Measurements from ENCODE around the gene CREBBP. TPM values are rescaled to one million over a fixed set of nuclear protein-coding genes. Genes with fewer than 3 reads are reported as not detected.

Gene CREBBP
- total RNA-seq, 1 experiment from 2014 or later: 79.1 TPM

GRCh38 chr16:3864562-3864961 lies 16.0 kb downstream of the CREBBP start:
- Histone ChIP-seq H3K4me2 (ENCODE audit: insufficient read depth, insufficient read length, low read length) (no peak overlapping the region), H2BK15ac (ENCODE audit: low read depth, low read length) (no peak overlapping the region), H3K27me3 (ENCODE audit: insufficient read depth, low read length) (no peaks in the 10 kb centered on the region), H4K20me1 (ENCODE audit: control insufficient read depth, insufficient read depth, insufficient read length) (no peaks in the 10 kb centered on the region), H3K79me1 (ENCODE audit: insufficient read depth, low read depth, low read length, poor library complexity, severe bottlenecking) (peaks cover 23% of the 10 kb centered on the region), H4K5ac (ENCODE audit: insufficient read length, low read depth, low read length) (no peak overlapping the region), H3K79me2 (ENCODE audit: insufficient read depth, low read length) (peaks cover 32% of the 10 kb centered on the region; the same call in 1 of the 2 replicates), H3K9ac (ENCODE audit: extremely low read depth, insufficient read length, low read length) (no peak overlapping the region), H2BK20ac (ENCODE audit: low read depth, low read length, poor library complexity, severe bottlenecking) (no peak overlapping the region), H3K56ac (ENCODE audit: insufficient read length, low read depth, low read length) (no peak overlapping the region), H2AK5ac (ENCODE audit: insufficient read length, low read length) (no peak overlapping the region), H3K23me2 (ENCODE audit: insufficient read length, low read depth, low read length, poor library complexity, severe bottlenecking) (no peaks in the 10 kb centered on the region), H4K8ac (replicated peaks; ENCODE audit: insufficient read length, low read depth, low read length) (no peak overlapping the region), H3K4ac (ENCODE audit: low read depth, low read length) (no peak overlapping the region), H2BK5ac (ENCODE audit: insufficient read length, low read length) (no peak overlapping the region), H3K4me1 (ENCODE audit: insufficient read depth, low read length) (no peaks in the 10 kb centered on the region; the same call in 1 of the 2 replicates), H3K14ac (ENCODE audit: insufficient read depth, low read length) (no peak overlapping the region), H3K18ac (ENCODE audit: insufficient read length, low read depth, low read length) (no peak overlapping the region), H2BK12ac (ENCODE audit: insufficient read length, low read depth, low read length) (no peak overlapping the region), H2BK120ac (ENCODE audit: low read depth, low read length, poor library complexity, severe bottlenecking) (no peak overlapping the region), H3T11ph (ENCODE audit: low read length) (no peak overlapping the region), H4K91ac (ENCODE audit: insufficient read length, low read depth, low read length) (no peak overlapping the region), H3K23ac (ENCODE audit: insufficient read length, low read depth, low read length) (no peak overlapping the region), H2AFZ (ENCODE audit: low read length) (no peak overlapping the region), H3K9me3 (ENCODE audit: control insufficient read depth, low read depth, low read length) (no peaks in the 10 kb centered on the region), H3K27ac (ENCODE audit: insufficient read length, low read depth, low read length) (no peak overlapping the region)
- peaks cover 45 to 47% of the 10 kb centered on the region in 2 experiments for H3K4me1 Mint-ChIP-seq
- no peak overlapping the region for H3K27ac Mint-ChIP-seq
- H3K4me3 Mint-ChIP-seq: no peak overlapping the region; a peak in 1 of 5 replicates
- no peak for DNase-seq
- no peaks in the 10 kb centered on the region for H3K9me3 Mint-ChIP-seq
- no CpG with 5 or more reads among the region's 5 CpGs for WGBS (ENCODE audit: extremely low coverage, insufficient read length, low lambda C conversion rate)
- no peaks in the 10 kb centered on the region for H3K36me3 Mint-ChIP-seq (ENCODE audit: insufficient read depth in 1 of 3, low read depth in 3 of 3)
- H3K27me3 Mint-ChIP-seq (ENCODE audit: low read depth): no peaks in the 10 kb centered on the region
- TF ChIP-seq CTCF (conservative IDR thresholded peaks at IDR 0.05): no peak

All from H9 (cell line).